Mononuclear cell (primary cell): ENCODE data around the gene LAMC2. TPM values are rescaled to one million over a fixed set of nuclear protein-coding genes. Genes with fewer than 3 reads are reported as not detected.

Source experiments
- H3K27me3 ChIP-seq: 2 replicates; pipeline ENCODE4 v1.6.0; 2011; ENCODE audit warnings: low read length, control low read depth; ENCODE audit not compliant: insufficient read depth
- H3K4me1 ChIP-seq: 2 replicates; pipeline ENCODE4 v1.5.1; 2011; ENCODE audit warnings: mild to moderate bottlenecking, low read length, control low read depth; ENCODE audit not compliant: insufficient read depth
- H3K4me3 ChIP-seq: 2 replicates; pipeline ENCODE4 v1.5.1; 2011; ENCODE audit warnings: mild to moderate bottlenecking, low read length, moderate library complexity
- H3K9me3 ChIP-seq: 2 replicates; pipeline ENCODE4 v1.5.1; 2011; ENCODE audit warnings: low read depth, mild to moderate bottlenecking, control low read depth, low read length
- total RNA-seq: library from RNA; depleted of rRNA; stranded (reverse); fragments of >200 nt; gene quantifications from one replicate; pipeline ENCODE4 v1.2.3, GENCODE V29; 2012

The LAMC2 gene
- total RNA-seq, 1 donor, result not detected

- Histone ChIP-seq H3K4me1 (peaks cover 4% of the 10 kb centered on the region), H3K4me3 (no peak overlapping the region), H3K9me3 (no peaks in the 10 kb centered on the region), H3K27me3 (peaks cover 20% of the 10 kb centered on the region)
Observed at GRCh38 chr1:183191833-183192232, 5.8 kb downstream of the LAMC2 start.

GRCh38 chr1:183193963-183194525 lies 8.0 kb downstream of the LAMC2 start:
- peaks cover 4% of the 10 kb centered on the region for H3K4me1 ChIP-seq
- H3K27me3 ChIP-seq, result peaks cover 3% of the 10 kb centered on the region
- no peak overlapping the region for H3K4me3 ChIP-seq
- H3K9me3 ChIP-seq, result no peaks in the 10 kb centered on the region

GRCh38 chr1:183194527-183195141 lies 8.6 kb downstream of the LAMC2 start:
- Histone ChIP-seq H3K4me3 (no peak overlapping the region), H3K27me3 (peaks cover 3% of the 10 kb centered on the region), H3K9me3 (no peaks in the 10 kb centered on the region), H3K4me1 (peaks cover 4% of the 10 kb centered on the region)

- Histone ChIP-seq H3K4me1 (peaks cover 4% of the 10 kb centered on the region), H3K4me3 (no peak overlapping the region), H3K27me3 (peaks cover 3% of the 10 kb centered on the region)
Observed at GRCh38 chr1:183195142-183195574, 9.1 kb downstream of the LAMC2 start.

GRCh38 chr1:183197762-183198161 lies 11.7 kb downstream of the LAMC2 start:
- Histone ChIP-seq H3K4me1 (peaks cover 4% of the 10 kb centered on the region), H3K9me3 (no peaks in the 10 kb centered on the region), H3K27me3 (peaks cover 3% of the 10 kb centered on the region), H3K4me3 (no peak overlapping the region)

More at GRCh38 chr1:183195142-183195574, 9.1 kb downstream of the LAMC2 start:
- no peaks in the 10 kb centered on the region for H3K9me3 ChIP-seq

GRCh38 chr1:183198463-183198862 lies 12.4 kb downstream of the LAMC2 start:
- no peaks in the 10 kb centered on the region for H3K9me3 ChIP-seq
- peaks cover 3% of the 10 kb centered on the region for H3K27me3 ChIP-seq
- H3K4me1 ChIP-seq, result peaks cover 4% of the 10 kb centered on the region
- no peak overlapping the region for H3K4me3 ChIP-seq

- Histone ChIP-seq H3K27me3 (peaks cover 3% of the 10 kb centered on the region), H3K4me1 (peaks cover 4% of the 10 kb centered on the region), H3K4me3 (no peak overlapping the region), H3K9me3 (no peaks in the 10 kb centered on the region)
Observed at GRCh38 chr1:183199304-183199703, 13.2 kb downstream of the LAMC2 start.

- peaks cover 3% of the 10 kb centered on the region for H3K27me3 ChIP-seq
- no peaks in the 10 kb centered on the region for H3K4me1 ChIP-seq
- H3K4me3 ChIP-seq, result no peak overlapping the region
- H3K9me3 ChIP-seq, result no peaks in the 10 kb centered on the region
Observed at GRCh38 chr1:183200451-183200850, 14.4 kb downstream of the LAMC2 start.

- H3K27me3 ChIP-seq, result no peaks in the 10 kb centered on the region
- no peaks in the 10 kb centered on the region for H3K9me3 ChIP-seq
- H3K4me3 ChIP-seq, result no peak overlapping the region
- H3K4me1 ChIP-seq, result no peaks in the 10 kb centered on the region
Observed at GRCh38 chr1:183203094-183203493, 17.0 kb downstream of the LAMC2 start.

- no peaks in the 10 kb centered on the region for H3K9me3 ChIP-seq
- H3K4me1 ChIP-seq, result no peaks in the 10 kb centered on the region
- H3K27me3 ChIP-seq, result no peaks in the 10 kb centered on the region
- H3K4me3 ChIP-seq, result no peak overlapping the region
Observed at GRCh38 chr1:183205196-183205781, 19.2 kb downstream of the LAMC2 start.

GRCh38 chr1:183206538-183207122 lies 20.6 kb downstream of the LAMC2 start:
- H3K4me3 ChIP-seq, result no peak overlapping the region
- no peaks in the 10 kb centered on the region for H3K9me3 ChIP-seq
- no peaks in the 10 kb centered on the region for H3K27me3 ChIP-seq
- no peaks in the 10 kb centered on the region for H3K4me1 ChIP-seq

GRCh38 chr1:183209533-183210158 lies 23.6 kb downstream of the LAMC2 start:
- Histone ChIP-seq H3K9me3 (no peaks in the 10 kb centered on the region), H3K27me3 (no peaks in the 10 kb centered on the region), H3K4me3 (no peak overlapping the region), H3K4me1 (no peaks in the 10 kb centered on the region)

- H3K4me1 ChIP-seq, result no peaks in the 10 kb centered on the region
- H3K27me3 ChIP-seq, result no peaks in the 10 kb centered on the region
- H3K4me3 ChIP-seq, result no peak overlapping the region
- no peaks in the 10 kb centered on the region for H3K9me3 ChIP-seq
Observed at GRCh38 chr1:183210681-183211080, 24.6 kb downstream of the LAMC2 start.

- H3K4me1 ChIP-seq, result no peaks in the 10 kb centered on the region
- H3K9me3 ChIP-seq, result no peaks in the 10 kb centered on the region
Observed at GRCh38 chr1:183212870-183213269, 26.8 kb downstream of the LAMC2 start.

More at GRCh38 chr1:183212870-183213269, 26.8 kb downstream of the LAMC2 start:
- Histone ChIP-seq H3K27me3 (no peaks in the 10 kb centered on the region), H3K4me3 (no peak overlapping the region)
